Uterus (tissue), 2 donors: ENCODE measurements around the gene FCHSD2.

Experiments
- CTCF ChIP-seq, 4 experiments: fragments of 200-600 bp in 2 of 4; fragments of 450-650 bp in 2 of 4; sonication (generic) in 2 of 4; IDR thresholded peaks; one replicate each; pipeline ENCODE4 v1.5.1; 2016 to 2019; ENCODE audit warnings: antibody characterized with exemption in 4 of 4, mild to moderate bottlenecking in 2 of 4, moderate library complexity in 1 of 4
- POLR2A ChIP-seq, 2 donors: fragments of 450-650 bp; IDR thresholded peaks; one replicate each; pipeline ENCODE4 v1.6.1; 2016; ENCODE audit warnings: antibody characterized with exemption in 2 of 2, mild to moderate bottlenecking in 1 of 2, moderate library complexity in 1 of 2

GRCh38 chr11:73147771-73148681 is 5.9 kb upstream of the FCHSD2 start:
- TF ChIP-seq CTCF (IDR thresholded peaks at IDR 0.05) (no peak), POLR2A (IDR thresholded peaks at IDR 0.05) (no peak)
